HEK293T (cell line): Measurements from ENCODE around the gene NPPC.

ENCODE experiments used
- BHLHE40 ChIP-seq: fragments of 450-650 bp; IDR thresholded peaks from 2 replicates; pipeline ENCODE4 v1.6.1; 2016; ENCODE audit warnings: mild to moderate bottlenecking, moderate library complexity, borderline replicate concordance
- FOXA1 ChIP-seq: fragments of 450-650 bp; IDR thresholded peaks from 2 replicates; pipeline ENCODE4 v1.6.1; 2016; ENCODE audit warnings: mild to moderate bottlenecking
- FOXM1 ChIP-seq: fragments of 450-650 bp; IDR thresholded peaks from 2 replicates; pipeline ENCODE4 v1.6.1; 2017; ENCODE audit warnings: mild to moderate bottlenecking, borderline replicate concordance
- HDGF ChIP-seq: fragments of 450-650 bp; IDR thresholded peaks from 2 replicates; pipeline ENCODE4 v1.6.1; 2017; ENCODE audit warnings: antibody characterized with exemption, borderline replicate concordance
- NFRKB ChIP-seq: fragments of 450-650 bp; IDR thresholded peaks from 2 replicates; pipeline ENCODE4 v1.6.1; 2016; ENCODE audit warnings: mild to moderate bottlenecking, moderate library complexity
- TARDBP ChIP-seq: fragments of 450-650 bp; IDR thresholded peaks from 2 replicates; pipeline ENCODE4 v1.6.1; 2016
- TF ChIP-seq, protein P1 (sequence below): fragments of 450-650 bp; IDR thresholded peaks from 2 replicates; pipeline ENCODE4 v1.6.1; 2016

DNA sequence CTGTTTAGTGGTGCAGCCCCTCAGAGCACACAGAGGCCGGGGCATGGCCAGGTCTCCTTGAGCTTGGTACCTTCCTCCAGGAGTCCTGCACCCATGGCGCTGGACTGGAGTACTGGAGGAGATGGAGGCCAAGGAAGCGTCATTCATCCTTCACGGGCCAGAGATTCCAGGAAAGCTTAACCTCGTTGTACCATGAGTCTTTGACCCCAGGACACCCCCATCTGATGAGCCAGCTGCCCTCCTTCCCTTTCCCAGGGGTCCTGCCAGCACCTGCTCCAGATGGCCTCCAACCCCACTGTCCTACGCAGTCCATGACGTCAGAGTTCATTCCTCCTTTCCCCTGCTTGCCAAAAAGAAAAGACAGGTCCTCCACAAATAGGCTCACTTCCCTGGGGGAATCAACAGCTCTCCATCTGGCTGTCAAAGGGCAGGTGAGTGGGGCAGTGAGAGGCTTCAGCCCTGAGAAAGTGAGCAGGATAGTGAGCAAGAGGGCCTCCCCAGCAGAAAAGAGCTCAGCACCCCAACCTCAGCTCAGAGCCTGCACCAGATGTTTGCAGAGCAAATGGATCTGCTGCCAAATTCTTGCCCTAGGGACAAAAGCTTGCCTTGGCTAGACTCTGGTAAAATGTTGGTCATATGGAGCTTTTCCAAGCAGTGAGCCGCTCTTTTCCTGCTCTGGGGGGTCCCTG, 4.5 kb upstream of the NPPC start:
- TF ChIP-seq BHLHE40 (no peak), HDGF (no peak), FOXA1 (no peak), NFRKB (no peak), TARDBP (no peak), FOXM1 (no peak)
- TF ChIP-seq, protein P1, sequence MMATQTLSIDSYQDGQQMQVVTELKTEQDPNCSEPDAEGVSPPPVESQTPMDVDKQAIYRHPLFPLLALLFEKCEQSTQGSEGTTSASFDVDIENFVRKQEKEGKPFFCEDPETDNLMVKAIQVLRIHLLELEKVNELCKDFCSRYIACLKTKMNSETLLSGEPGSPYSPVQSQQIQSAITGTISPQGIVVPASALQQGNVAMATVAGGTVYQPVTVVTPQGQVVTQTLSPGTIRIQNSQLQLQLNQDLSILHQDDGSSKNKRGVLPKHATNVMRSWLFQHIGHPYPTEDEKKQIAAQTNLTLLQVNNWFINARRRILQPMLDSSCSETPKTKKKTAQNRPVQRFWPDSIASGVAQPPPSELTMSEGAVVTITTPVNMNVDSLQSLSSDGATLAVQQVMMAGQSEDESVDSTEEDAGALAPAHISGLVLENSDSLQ, result no peak
